Measurements from ENCODE around the gene ADARB2. TPM values are rescaled to one million over a fixed set of nuclear protein-coding genes. Genes with fewer than 3 reads are reported as not detected.

ADARB2 gene
- total and polyA plus RNA-seq, 4 experiments from 2014 or later: 13.5 to 14.1 TPM; not detected in 2

- Mint-ChIP-seq H3K36me3 (no peaks in the 10 kb centered on the region), H3K27ac (no peak overlapping the region), H3K9me3 (peaks cover 0 to 2% (median 0%) of the 10 kb centered on the region in 8 donors), H3K27me3 (peaks cover 11 to 13% of the 10 kb centered on the region in 2 donors), H3K4me1 (no peaks in the 10 kb centered on the region), H3K4me3 (no peak overlapping the region)
- ChIA-PET CTCF (ENCODE audit: partially characterized antibody) (no interaction called here), POLR2A (ENCODE audit: partially characterized antibody) (no interaction called here)
- no peak overlapping the region for H3K4me3 ChIP-seq (ENCODE audit: low read length in 2 of 2)
- H3K27me3 ChIP-seq (ENCODE audit: insufficient read depth, low read length): no peaks in the 10 kb centered on the region
- H3K36me3 ChIP-seq (ENCODE audit: insufficient read depth, low read length): no peaks in the 10 kb centered on the region
- H3K9me3 ChIP-seq (ENCODE audit: control insufficient read depth in 1 of 2, low read length in 2 of 2): no peaks in the 10 kb centered on the region
- no peak for DNase-seq
- H3K27ac ChIP-seq (ENCODE audit: low read depth, low read length): no peak overlapping the region
- intact Hi-C loops (cut with micrococcal nuclease): no loop called here
- H3K4me1 ChIP-seq (ENCODE audit: insufficient read depth, low read length): no peaks in the 10 kb centered on the region
Measured at GRCh38 chr10:1571587-1572237, 165.6 kb downstream of the ADARB2 start.

GRCh38 chr10:1570416-1571051 lies 166.8 kb downstream of the ADARB2 start:
- Histone ChIP-seq H3K9me3 (ENCODE audit: control insufficient read depth in 1 of 2, low read length in 2 of 2) (no peaks in the 10 kb centered on the region), H3K27me3 (ENCODE audit: insufficient read depth, low read length) (no peaks in the 10 kb centered on the region), H3K36me3 (ENCODE audit: insufficient read depth, low read length) (no peaks in the 10 kb centered on the region), H3K4me3 (ENCODE audit: low read length in 2 of 2) (no peak overlapping the region), H3K27ac (ENCODE audit: low read depth, low read length) (no peak overlapping the region), H3K4me1 (ENCODE audit: insufficient read depth, low read length) (no peaks in the 10 kb centered on the region)
- H3K36me3 Mint-ChIP-seq: no peaks in the 10 kb centered on the region
- H3K4me1 Mint-ChIP-seq: no peaks in the 10 kb centered on the region
- no peak for DNase-seq
- ChIA-PET CTCF (ENCODE audit: partially characterized antibody) (no interaction called here), POLR2A (ENCODE audit: partially characterized antibody) (no interaction called here)
- H3K4me3 Mint-ChIP-seq: no peak overlapping the region
- H3K27ac Mint-ChIP-seq: no peak overlapping the region
- H3K9me3 Mint-ChIP-seq: peaks cover 0 to 2% (median 0%) of the 10 kb centered on the region in 8 donors
- peaks cover 13 to 14% of the 10 kb centered on the region in 2 donors for H3K27me3 Mint-ChIP-seq
- intact Hi-C loops (cut with micrococcal nuclease): no loop called here

- CTCF ChIA-PET (ENCODE audit: partially characterized antibody): no interaction called here
Measured at GRCh38 chr10:1569208-1569607, 168.1 kb downstream of the ADARB2 start.

GRCh38 chr10:1567742-1568495 lies 169.4 kb downstream of the ADARB2 start:
- Mint-ChIP-seq H3K36me3 (no peaks in the 10 kb centered on the region), H3K27ac (no peak overlapping the region), H3K4me1 (no peaks in the 10 kb centered on the region), H3K27me3 (peaks cover 6 to 9% of the 10 kb centered on the region in 2 donors), H3K4me3 (no peak overlapping the region), H3K9me3 (peaks cover 0 to 2% (median 0%) of the 10 kb centered on the region in 8 donors)
- Histone ChIP-seq H3K27me3 (ENCODE audit: insufficient read depth, low read length) (no peaks in the 10 kb centered on the region), H3K36me3 (ENCODE audit: insufficient read depth, low read length) (no peaks in the 10 kb centered on the region), H3K9me3 (ENCODE audit: control insufficient read depth in 1 of 2, low read length in 2 of 2) (no peaks in the 10 kb centered on the region), H3K4me3 (ENCODE audit: low read length in 2 of 2) (no peak overlapping the region), H3K4me1 (ENCODE audit: insufficient read depth, low read length) (no peaks in the 10 kb centered on the region), H3K27ac (ENCODE audit: low read depth, low read length) (no peak overlapping the region)
- ChIA-PET CTCF (ENCODE audit: partially characterized antibody) (no interaction called here), POLR2A (ENCODE audit: partially characterized antibody) (no interaction called here)
- intact Hi-C loops (cut with micrococcal nuclease): no loop called here
- no peak for DNase-seq

More at GRCh38 chr10:1569208-1569607, 168.1 kb downstream of the ADARB2 start:
- H3K27me3 Mint-ChIP-seq: peaks cover 10 to 11% of the 10 kb centered on the region in 2 donors
- no peak for DNase-seq
- Histone ChIP-seq H3K9me3 (ENCODE audit: control insufficient read depth in 1 of 2, low read length in 2 of 2) (no peaks in the 10 kb centered on the region), H3K27ac (ENCODE audit: low read depth, low read length) (no peak overlapping the region), H3K4me3 (ENCODE audit: low read length in 2 of 2) (no peak overlapping the region), H3K36me3 (ENCODE audit: insufficient read depth, low read length) (no peaks in the 10 kb centered on the region), H3K27me3 (ENCODE audit: insufficient read depth, low read length) (no peaks in the 10 kb centered on the region), H3K4me1 (ENCODE audit: insufficient read depth, low read length) (no peaks in the 10 kb centered on the region)
- H3K4me3 Mint-ChIP-seq: no peak overlapping the region
- H3K36me3 Mint-ChIP-seq: no peaks in the 10 kb centered on the region
- no peak overlapping the region for H3K27ac Mint-ChIP-seq
- no peaks in the 10 kb centered on the region for H3K4me1 Mint-ChIP-seq
- POLR2A ChIA-PET (ENCODE audit: partially characterized antibody): no interaction called here
- peaks cover 0 to 2% (median 0%) of the 10 kb centered on the region in 8 donors for H3K9me3 Mint-ChIP-seq
- intact Hi-C loops (cut with micrococcal nuclease): no loop called here

GRCh38 chr10:1567152-1567551 lies 170.2 kb downstream of the ADARB2 start:
- Histone ChIP-seq H3K9me3 (ENCODE audit: control insufficient read depth in 1 of 2, low read length in 2 of 2) (no peaks in the 10 kb centered on the region), H3K4me3 (ENCODE audit: low read length in 2 of 2) (no peak overlapping the region), H3K27ac (ENCODE audit: low read depth, low read length) (no peak overlapping the region), H3K27me3 (ENCODE audit: insufficient read depth, low read length) (no peaks in the 10 kb centered on the region), H3K36me3 (ENCODE audit: insufficient read depth, low read length) (no peaks in the 10 kb centered on the region), H3K4me1 (ENCODE audit: insufficient read depth, low read length) (no peaks in the 10 kb centered on the region)
- Mint-ChIP-seq H3K27me3 (peaks cover 6 to 11% of the 10 kb centered on the region in 2 donors), H3K4me1 (no peaks in the 10 kb centered on the region), H3K4me3 (no peak overlapping the region), H3K9me3 (peaks cover 0 to 2% (median 0%) of the 10 kb centered on the region in 8 donors), H3K36me3 (no peaks in the 10 kb centered on the region), H3K27ac (no peak overlapping the region)
- intact Hi-C loops (cut with micrococcal nuclease): no loop called here
- DNase-seq: no peak
- ChIA-PET CTCF (ENCODE audit: partially characterized antibody) (no interaction called here), POLR2A (ENCODE audit: partially characterized antibody) (no interaction called here)

GRCh38 chr10:1564791-1565190 lies 172.5 kb downstream of the ADARB2 start:
- Mint-ChIP-seq H3K4me1 (no peaks in the 10 kb centered on the region), H3K27ac (no peak overlapping the region), H3K9me3 (no peaks in the 10 kb centered on the region), H3K36me3 (no peaks in the 10 kb centered on the region), H3K4me3 (no peak overlapping the region), H3K27me3 (peaks cover 2 to 7% of the 10 kb centered on the region in 2 donors)
- H3K27me3 ChIP-seq (ENCODE audit: insufficient read depth, low read length): no peaks in the 10 kb centered on the region
- no peaks in the 10 kb centered on the region for H3K36me3 ChIP-seq (ENCODE audit: insufficient read depth, low read length)
- POLR2A ChIA-PET (ENCODE audit: partially characterized antibody): no interaction called here
- H3K4me1 ChIP-seq (ENCODE audit: insufficient read depth, low read length): no peaks in the 10 kb centered on the region
- DNase-seq: no peak
- CTCF ChIA-PET (ENCODE audit: partially characterized antibody): no interaction called here
- H3K27ac ChIP-seq (ENCODE audit: low read depth, low read length): no peak overlapping the region
- no peaks in the 10 kb centered on the region for H3K9me3 ChIP-seq (ENCODE audit: control insufficient read depth in 1 of 2, low read length in 2 of 2)
- intact Hi-C loops (cut with micrococcal nuclease): no loop called here
- H3K4me3 ChIP-seq (ENCODE audit: low read length in 2 of 2): no peak overlapping the region

GRCh38 chr10:1563028-1563427 lies 174.3 kb downstream of the ADARB2 start:
- H3K9me3 Mint-ChIP-seq: no peaks in the 10 kb centered on the region

More at GRCh38 chr10:1563028-1563427, 174.3 kb downstream of the ADARB2 start:
- no peaks in the 10 kb centered on the region for H3K4me1 ChIP-seq (ENCODE audit: insufficient read depth, low read length)
- no peaks in the 10 kb centered on the region for H3K27me3 ChIP-seq (ENCODE audit: insufficient read depth, low read length)
- Mint-ChIP-seq H3K4me3 (no peak overlapping the region), H3K27me3 (peaks cover 12% of the 10 kb centered on the region in 2 donors), H3K36me3 (no peaks in the 10 kb centered on the region), H3K4me1 (no peaks in the 10 kb centered on the region), H3K27ac (no peak overlapping the region)
- no peaks in the 10 kb centered on the region for H3K9me3 ChIP-seq (ENCODE audit: control insufficient read depth in 1 of 2, low read length in 2 of 2)
- no peaks in the 10 kb centered on the region for H3K36me3 ChIP-seq (ENCODE audit: insufficient read depth, low read length)
- POLR2A ChIA-PET (ENCODE audit: partially characterized antibody): no interaction called here
- H3K4me3 ChIP-seq (ENCODE audit: low read length in 2 of 2): no peak overlapping the region
- intact Hi-C loops (cut with micrococcal nuclease): no loop called here
- DNase-seq: no peak
- no peak overlapping the region for H3K27ac ChIP-seq (ENCODE audit: low read depth, low read length)
- CTCF ChIA-PET (ENCODE audit: partially characterized antibody): no interaction called here
